GM18511 (cell line): ENCODE data around the gene NOTCH1.

Experiments used
- ATAC-seq: cut with Tn5 transposase; IDR thresholded peaks from one replicate; pipeline ENCODE4 v1.9.1; 2021; ENCODE audit warnings: mild to moderate bottlenecking, moderate library complexity; ENCODE audit not compliant: unreplicated experiment

Gene NOTCH1

DNA sequence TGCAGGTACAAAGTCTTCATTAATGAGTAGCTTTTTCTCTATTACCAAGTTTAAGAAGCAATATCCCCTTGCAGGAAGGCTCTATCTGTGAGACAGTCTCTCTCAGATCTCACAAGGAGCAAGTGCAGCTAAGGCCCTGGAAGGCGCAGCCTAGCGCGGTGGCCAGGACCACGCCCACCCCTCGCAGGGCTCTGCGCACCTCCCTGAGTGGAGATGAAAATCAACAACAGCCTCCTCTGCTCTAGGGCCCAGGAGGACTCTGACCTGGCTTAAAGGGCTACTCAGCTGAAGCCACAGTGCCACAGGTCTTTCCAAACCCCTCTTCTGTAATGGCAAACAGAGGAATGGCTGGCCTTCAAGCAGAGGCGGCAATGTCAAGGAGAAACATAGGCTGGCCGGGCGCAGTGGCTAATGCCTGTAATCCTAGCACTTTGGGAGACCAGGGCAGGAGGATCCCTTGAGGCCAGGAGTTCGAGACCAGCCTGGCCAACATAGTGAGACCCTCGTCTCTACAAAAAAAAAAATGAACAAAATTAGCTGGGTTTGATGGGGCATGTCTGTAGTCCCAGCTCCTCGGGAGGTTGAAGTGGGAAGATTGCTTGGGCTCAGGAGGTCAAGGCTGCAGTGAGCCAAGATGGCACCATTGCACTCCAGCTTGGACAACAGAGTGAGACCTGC, 74.9 kb downstream of the NOTCH1 start:
- no peak for ATAC-seq

DNA sequence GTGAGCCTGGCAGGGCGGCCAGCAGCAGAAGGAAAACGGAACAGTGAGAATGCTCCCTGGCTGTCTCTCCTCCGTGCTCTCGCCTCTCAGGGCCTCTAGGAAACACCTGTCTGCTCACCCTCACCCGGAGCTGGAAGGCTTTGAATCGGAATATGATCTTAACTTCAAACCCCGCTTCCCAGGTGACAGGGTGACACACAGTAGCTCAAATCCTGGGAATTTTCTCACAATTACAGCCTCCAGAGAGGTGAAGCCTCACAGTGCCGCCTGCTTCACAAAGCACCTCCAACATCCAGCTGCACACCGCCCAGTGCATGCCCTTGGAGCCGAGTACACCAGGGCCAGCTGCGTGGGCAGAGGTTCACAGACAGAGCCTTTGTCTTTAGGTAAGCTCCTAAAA, 75.5 kb downstream of the NOTCH1 start:
- no peak for ATAC-seq

DNA sequence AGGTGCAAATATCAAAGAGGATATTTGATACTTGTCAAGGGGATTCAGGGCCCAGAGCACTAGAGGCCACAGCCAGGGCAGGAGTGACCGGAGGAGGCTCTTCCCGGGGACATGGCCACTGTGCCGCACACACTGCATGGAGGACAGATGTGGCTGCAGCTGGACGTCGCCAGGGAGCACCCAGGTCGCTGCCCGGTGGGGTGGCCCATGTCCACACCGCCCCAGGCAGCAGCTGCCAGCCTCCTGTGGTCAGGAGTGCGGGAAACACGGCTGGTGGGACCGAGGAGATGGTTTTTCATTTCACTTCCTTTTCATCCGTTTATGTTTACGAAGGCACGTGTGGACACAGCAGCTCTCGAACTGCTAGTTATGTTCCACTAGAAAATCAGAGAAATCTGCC, 78.1 kb downstream of the NOTCH1 start:
- no peak for ATAC-seq

DNA sequence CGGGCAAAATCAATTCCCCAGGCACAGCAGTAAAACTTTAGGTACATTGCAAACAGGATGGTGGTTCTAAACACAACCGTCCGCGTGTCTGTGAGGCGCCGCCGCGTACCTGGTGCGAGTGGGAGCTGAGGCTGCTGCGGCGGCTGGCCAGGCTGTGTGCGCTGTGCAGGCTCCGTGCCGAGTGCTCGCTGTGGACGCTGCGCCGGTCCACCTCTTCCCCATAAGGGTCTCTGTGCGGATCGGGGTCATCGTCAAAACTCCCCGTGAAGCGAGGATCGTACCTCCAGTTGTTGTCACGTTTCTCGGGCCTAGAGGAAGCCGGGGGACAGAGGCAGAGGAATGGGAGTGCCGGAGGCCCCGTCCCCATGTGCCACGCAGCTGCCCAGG, 79.7 kb downstream of the NOTCH1 start:
- no peak for ATAC-seq

DNA sequence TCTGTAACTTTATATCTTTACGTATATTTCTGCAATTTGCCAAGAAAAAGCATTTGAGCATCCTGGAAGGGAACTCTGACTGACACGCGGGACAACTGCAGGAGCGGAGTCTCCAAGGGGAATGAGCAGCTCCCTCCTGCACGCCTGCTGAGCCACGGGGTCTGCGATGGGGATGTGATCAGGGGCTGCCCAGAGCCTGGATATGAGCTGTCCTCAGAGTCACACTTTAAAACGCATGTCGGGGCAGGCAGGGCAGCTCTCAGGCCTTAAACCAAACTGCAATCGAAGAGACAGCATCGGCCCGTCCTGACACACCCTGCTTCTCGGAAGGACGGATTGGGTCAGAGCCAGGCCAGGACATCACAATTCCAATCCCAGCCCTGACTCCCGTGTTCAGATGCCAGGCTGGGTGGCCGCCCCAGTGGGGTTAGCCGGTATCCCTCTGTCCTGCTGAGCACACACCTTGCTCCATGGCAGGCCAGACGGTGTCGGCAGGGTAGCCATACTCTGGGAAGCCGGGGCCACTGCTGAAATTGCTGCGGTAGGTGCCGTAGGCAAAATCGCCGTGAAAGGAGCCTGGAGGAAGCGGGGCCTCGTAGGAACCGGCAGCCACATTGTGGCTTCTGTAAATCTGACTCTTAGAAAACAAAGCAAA, 80.2 kb downstream of the NOTCH1 start:
- no peak for ATAC-seq

DNA sequence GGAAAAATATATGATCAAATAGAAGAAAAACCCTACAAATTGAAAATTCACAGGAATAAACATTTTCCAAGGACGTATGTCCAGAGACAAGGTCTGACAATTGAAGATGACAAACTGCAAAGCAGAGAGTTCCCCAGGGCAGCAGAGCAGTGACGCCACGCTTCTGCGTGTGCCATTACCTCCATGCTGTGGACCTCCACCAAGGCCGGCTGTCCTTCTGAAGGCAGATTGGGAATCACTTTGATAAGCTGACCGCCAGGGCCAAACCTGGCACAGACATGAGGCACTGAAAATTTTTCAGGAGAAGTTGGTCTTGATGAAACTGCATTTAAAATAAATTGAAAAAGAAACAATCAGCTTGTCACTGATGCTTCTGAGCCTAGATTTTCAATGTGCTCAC, 81.6 kb downstream of the NOTCH1 start:
- no peak for ATAC-seq

DNA sequence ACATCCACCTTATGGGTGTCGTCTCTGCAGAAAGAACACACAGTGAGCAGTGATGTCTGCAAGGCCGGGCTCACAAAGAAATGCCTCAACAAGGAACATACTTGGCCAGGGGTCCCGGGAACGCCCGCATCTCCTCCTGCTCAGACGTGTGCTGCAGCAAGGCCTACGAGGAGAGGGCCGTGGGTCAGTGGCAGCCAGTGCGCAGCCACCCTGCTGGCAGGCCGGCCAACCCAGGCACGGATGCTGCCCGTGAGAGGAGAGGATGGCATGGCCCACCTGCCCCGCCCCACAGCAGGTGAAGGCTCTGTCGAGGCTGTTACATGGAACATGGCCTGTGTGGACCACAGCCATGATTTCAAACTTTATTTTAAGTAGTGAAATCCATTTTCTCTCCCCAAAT, 82.3 kb downstream of the NOTCH1 start:
- no peak for ATAC-seq

DNA sequence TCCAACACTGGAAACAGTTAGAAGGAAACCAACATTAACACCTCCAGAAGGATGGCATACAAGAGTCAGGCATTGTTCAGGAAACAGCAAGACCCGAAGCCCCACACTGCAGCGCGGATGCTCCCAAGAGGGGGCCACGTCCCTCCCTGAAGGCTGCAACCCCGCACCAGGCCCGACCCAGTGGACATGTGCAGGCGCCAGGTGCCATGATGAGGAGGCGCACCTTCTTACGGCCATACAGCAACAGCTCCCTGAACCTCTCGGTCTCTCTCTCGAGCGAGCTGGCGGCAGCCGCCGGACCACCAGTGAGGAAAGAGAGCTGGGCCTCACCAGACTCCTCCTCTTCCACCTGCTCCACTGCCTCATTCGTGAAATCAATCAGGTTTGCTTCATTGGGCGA, 83.2 kb downstream of the NOTCH1 start:
- ATAC-seq, result no peak

DNA sequence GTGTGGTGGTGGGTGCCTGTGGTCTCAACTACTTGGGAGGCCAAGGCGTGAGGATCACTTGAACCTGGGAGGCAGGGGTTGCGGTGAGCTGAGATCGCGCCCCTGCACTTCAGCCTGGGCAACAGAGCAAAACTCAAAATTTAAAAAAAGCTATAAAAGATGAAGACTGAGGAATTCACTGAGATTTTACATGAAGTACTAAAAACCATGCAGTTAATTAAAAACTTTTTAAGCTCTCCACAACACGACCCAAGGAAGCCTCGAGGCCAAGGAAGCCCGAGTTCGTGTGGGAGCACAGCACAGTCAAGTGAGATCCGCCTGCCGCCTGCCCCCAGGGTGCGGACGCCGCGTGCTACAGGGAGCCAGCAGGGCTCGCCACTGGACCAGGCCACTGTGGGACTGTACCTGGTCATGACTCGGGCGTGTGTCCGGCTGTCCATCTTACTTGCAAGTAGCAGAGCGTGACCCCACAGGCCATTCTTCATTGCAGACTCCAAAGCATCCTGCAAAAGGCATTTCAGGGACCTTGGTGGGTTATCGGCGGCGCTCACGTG, 85.0 kb downstream of the NOTCH1 start:
- ATAC-seq, result no peak

DNA sequence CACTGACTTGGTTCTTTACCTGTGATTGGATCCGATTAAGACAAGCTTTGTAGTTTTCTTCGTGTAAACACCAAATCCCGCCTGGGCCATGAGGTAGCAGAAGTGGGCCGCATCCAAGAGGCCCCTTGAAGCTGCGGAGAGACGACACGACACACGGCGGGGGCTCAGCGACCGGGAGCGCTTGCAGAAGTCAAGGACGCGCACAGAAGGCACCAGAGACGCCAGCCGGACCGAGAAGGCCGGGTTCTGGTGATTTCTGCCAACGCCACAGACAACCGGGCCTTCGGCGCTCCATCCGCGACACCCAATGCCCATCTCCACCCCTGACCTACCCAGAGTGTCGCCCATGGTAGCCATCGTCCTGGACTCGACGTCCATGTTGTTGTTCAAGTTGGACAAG, 86.4 kb downstream of the NOTCH1 start:
- ATAC-seq, result no peak

DNA sequence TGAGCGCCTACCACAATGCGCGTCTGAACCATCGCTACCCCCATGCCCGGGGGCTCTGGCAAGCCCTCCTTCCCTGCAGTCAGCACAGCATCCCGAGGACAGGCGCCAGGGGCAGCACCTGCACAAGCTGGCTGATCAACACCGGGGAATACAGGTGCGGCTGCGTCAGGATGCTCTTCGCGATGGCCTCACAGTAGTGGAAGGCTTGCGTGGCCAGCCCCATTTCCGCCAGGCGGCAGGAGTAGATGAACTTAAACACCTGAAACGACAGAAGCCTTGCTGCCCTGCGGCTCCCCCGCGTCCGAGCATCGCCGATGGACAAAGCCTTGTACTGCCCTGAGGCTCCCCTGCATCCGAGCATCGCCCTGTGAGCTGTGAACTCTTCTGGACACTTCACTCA, 88.5 kb downstream of the NOTCH1 start:
- ATAC-seq, result no peak

DNA sequence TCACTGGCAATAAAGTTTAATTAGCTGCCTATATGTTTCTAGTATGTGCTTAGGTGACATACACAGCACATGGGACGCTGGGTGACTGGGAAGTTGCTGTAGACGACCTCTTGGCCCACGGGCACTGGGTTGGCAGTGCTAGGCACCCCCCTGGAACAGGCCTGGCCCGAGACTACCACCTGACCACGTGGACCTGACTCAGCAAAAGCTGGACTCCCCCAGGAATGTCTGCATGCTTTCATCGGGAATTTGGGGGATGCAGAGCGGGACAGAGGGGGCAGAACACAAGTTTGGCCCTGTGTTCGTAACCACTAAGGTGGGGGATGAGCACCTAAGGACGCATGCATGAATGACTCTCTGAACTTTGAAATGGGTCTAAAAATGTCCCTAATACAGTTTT, 89.6 kb downstream of the NOTCH1 start:
- no peak for ATAC-seq

DNA sequence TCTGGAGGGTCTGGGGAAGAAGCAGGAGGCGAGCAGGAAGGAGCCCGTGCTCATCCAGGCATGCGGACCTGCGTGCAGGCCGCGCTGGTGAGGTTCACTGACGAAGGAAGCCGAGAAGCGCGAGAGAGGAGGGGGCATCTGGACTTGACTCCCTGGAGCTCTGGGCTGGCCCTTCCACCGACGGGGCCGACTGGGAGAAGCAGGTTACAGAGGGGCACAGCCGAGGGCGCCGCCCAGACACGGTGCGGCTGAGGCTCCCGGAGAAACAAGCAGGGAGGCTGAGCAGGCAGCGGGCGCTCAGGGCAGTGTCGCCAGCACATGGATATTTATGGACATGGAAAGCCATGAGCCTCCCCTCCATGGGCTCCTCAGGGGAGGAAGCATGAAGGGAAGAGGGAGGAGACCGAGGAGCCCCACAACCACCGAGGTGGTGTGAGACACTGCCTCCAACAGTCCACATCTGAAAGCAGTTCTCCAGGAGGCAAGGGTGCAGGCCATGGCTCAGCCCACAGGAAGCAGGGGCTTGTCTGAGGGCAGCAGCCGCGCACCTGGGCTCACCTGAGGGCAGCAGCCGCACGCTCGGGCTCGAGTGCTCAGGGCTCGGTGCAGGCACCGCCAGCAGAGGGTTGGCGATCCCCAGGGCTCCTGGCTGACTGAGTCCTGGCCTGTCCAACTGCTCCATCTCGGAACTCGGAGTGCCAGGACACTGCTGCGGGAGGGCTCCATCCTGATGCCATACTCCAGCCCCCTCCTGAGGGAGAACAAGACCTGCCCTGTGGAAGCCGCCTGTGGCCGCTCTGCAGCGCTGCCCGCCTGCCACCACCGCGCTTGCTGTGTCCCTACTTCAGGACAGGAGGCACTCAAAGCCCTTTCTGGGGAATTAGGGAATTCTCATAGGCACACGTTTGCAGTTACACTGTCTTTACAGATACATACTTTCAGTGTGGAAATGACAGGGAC, 90.5 kb downstream of the NOTCH1 start:
- ATAC-seq, result no peak

DNA sequence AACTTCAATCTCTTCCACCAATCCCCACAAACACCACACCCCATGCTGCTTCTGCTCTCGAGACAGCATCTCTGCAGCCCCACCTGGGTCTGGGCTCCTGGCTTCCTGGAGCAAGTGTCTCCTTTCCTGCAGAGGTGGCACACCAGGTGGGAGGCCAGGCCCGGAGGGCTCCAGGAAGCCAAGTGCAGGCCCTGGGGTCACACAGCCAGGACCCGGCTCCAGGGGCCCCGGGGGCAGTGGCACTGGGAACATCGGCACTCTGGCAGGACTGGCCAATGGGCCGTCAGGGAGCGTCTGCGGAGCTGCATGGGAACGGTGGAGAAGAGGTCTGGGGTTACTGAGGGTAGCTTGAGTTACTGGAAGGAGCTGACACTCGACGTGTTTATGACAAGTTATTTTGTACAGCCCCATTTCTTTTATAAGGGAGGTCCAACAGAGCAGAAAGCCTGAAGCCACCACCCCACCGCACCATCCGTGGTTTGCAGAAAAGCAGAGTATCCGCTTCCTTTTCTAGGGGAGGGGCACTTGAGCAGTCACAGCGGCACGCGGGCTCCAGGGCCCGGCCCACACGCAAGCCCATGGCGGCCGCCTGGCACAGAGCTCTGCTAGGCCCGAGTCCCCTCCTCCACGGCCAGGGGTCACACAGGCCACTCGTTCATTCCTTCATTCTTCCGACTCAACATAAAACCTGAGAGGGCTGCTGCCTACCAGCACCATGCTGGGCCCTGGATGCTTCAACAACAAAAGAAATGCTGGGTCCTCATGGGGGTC, 91.6 kb downstream of the NOTCH1 start:
- no peak for ATAC-seq

DNA sequence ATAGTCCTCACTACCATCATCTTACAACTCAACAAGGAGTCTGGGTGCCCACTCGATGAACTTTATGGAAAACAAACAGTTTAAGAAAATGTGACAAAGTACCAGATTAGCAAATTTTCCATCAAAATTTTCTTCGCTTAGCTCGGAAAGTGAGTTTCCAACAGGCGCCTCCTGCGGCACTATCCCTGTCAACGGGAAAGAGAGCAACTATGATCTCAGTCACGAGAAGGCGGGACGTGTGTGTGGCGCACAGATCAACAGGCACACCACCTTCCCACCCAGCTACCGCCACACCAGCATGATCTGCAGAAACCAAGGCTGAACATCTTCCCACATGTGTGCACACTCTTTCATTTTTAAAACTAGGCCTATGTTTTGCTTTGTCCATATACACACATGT, 92.5 kb downstream of the NOTCH1 start:
- ATAC-seq, result no peak

DNA sequence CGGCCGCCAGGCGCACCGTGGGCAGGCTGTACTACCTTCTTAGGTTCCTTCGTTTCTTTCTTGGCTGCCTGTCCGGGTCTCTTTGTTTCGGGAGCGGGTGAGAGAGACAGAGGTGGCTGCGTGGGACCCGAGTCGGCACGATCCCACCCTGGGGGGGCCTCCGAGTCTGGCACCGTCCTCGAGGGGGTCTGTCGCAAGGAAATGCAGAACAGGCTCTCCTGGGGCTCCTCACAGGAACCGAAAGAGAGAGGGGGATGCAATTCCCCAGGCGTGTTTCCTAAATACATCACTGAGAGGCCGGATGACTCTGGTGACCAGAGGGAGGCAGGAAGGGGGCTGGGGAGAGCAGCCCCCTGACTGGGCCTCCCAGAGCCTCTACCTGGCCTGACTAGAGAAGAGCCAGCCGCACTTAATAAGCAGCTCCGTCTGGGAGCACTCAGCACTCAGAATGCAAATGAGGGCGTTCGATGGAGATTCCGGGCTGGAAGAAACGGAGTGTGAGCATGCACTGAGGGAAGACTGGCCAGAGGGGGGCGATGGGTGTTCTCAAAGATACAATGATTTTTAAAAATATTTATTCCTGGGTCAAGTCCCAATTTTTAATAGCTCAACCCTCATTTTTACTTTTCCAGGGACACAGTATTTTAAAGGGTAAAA, 94.5 kb downstream of the NOTCH1 start:
- ATAC-seq, result no peak

DNA sequence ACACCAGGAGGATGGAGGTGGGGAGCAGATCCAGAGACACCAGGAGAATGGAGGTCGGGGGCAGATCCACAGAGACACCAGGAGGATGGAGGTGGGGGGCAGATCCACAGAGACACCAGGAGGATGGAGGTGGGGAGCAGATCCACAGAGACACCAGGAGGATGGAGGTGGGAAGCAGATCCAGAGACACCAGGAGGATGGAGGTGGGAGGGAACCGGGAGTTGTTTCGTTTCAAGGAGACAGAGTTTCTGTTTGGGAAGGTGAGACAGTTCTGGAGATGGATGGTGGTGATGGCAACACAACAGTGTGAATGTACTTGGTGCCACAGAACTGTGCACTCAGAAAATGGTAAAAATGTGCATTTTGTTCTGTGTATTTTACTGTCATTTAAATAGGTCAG, 97.2 kb downstream of the NOTCH1 start:
- ATAC-seq, result no peak

DNA sequence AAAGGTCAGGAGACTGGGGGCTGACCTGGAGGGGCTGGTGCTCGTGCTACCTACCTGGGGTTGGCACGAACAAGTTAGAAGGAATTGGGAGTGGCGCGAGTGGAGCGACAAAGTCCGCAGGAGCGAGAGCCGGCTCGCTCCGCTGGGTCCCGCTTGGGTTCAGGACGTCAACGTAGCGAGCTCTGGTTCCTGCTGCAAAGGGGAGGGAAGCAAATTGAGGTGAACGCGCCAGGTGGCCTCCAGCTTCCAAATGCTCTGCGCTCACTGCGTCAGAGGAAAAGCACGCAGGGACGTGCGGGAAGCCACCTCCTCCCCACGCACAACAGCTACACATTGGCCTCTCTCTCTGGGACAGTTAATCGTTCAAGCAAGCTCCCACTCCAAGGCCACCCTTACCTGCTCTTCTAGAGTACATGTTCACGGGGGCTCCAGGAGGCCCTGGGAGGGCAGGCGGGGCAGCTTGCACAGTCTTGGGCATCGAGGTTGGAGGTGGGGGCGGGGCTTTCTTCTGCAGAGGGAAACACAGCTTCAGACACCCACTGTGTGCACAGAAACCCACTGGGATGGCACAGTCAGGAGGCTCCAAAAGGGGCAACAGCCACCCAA, 98.6 kb downstream of the NOTCH1 start:
- ATAC-seq, result no peak

DNA sequence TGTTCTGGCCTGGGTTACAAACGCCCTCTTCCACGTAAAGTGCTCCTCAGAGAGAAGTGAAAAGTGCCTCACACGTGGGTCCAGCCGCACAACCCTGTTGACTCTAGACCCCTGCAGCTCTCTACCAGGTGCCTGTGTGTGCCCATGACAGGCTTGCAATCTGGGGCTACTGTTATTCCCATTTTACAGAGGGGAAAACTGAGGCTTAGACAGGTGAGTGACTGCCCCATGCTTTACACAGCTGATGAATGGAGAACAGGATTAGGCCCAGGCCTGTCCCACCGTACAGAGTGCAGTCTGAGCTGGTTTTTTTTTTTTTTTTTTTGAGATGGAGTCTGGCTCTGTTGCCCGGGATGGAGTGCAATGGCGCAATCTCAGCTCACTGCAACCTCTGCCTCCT, 100.0 kb downstream of the NOTCH1 start:
- no peak for ATAC-seq
